GM12891 (cell line): Measurements from ENCODE around the gene PARVG.

Experiments used
- POLR2A ChIP-seq: IDR thresholded peaks from 2 replicates; pipeline ENCODE4 v1.6.1; 2011; ENCODE audit warnings: low read depth, low read length, control low read depth
- POLR2AphosphoS5 ChIP-seq: IDR thresholded peaks from 2 replicates; pipeline ENCODE4 v1.6.1; 2011; ENCODE audit warnings: low read depth, low read length, control low read depth
- SPI1 ChIP-seq: IDR thresholded peaks from 2 replicates; pipeline ENCODE4 v1.6.1; 2011; ENCODE audit warnings: low read depth, low read length, control low read depth
- TAF1 ChIP-seq: IDR thresholded peaks from 2 replicates; pipeline ENCODE4 v1.6.1; 2011; ENCODE audit warnings: low read depth, low read length, control low read depth

DNA sequence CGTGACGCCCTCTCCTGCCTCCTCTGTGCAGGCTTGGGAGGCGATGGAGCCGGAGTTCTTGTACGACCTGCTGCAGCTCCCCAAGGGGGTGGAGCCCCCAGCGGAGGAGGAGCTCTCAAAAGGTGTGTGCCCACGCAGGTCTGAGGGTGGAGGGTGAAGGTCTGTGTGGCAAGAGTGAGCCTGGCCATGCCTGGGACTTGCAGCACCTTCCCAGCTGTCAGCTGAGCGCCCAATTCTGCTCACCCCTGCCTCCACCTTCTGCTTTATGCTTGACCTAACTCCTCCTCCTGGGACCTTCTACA, 2.5 kb downstream of the PARVG start:
- TF ChIP-seq TAF1 (no peak), POLR2A (no peak), SPI1 (no peak), POLR2AphosphoS5 (no peak)
